ENCODE results near the gene KREMEN1.
"Not testable (repeated sequence)": the region's sequence is repeated elsewhere in the genome, so short reads cannot be mapped to it uniquely, and the experiment has no call there.

The KREMEN1 gene

DNA sequence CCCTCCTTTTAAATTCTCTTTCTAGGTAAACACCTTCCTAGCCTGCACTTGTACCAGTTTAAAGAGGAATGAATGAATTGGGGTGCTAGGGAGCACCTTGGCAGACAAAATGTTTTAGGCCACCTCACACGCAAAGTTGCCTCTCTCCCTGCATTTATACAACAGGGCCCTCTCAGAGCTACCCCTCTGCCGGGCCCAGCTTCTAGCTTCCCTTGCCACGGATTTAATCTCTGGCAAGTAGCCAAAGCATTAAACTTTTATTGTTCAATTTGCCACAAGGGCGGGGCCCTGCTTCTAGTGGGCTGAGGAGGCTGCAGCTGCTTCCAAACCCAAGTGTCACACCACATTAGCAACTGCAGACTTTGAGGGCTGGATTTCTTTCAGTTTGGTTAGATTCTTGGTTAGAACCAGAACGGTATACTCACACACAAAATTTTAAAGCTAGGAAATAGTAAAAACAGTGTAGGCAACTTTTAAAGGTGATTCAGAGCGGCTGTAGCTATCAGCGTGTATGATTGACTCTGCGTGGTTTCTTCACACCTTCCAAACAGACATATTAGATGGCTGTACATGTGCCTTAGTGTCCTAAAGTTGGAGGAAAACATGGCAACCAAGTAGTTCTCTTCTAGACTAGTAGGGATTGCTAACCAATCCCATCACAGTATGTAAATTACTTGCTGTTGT, 6.5 kb downstream of the KREMEN1 start:
- peak; percentile 21 for DNase-seq

DNA sequence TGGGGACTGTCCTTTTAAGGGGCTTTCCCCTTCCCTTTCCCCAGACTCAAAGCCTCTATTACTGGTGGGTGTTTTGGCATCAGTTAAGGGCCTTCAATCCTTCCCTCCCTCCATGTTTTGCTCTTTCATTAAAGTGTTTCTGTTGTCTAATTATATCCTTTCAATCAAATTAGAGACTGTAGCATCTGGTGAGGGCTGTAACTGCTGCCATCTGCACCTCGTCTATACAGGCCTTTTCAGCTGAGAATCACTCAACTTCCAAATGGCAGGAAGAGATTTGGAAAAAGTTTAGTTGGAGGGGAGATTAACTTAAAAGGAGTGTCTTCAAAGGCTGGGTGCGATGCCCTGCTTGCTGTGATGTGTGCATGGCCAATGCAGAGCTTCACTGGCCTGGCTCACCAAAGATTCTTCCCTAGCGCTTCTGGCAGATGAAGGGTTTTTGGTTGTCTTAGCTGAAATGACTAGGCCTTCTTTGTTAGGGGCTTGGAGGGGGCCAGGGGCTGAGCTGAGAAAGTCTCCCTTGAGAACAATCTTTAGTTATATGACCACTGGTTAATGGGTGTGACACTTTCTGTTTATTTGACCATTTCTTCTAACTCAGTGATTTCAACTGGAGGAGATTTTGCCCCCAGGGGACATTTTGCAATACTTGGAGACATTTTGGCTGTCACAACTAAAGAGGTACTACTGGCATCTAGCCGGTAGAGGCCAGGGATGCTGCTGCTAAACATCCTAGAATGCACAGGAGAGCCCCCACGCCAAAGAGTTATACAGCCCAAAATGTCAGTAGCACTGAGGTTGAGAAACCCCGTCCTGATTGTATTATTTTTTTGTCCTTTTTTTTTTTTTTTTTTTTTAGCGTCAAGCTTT, 7.5 kb downstream of the KREMEN1 start:
- no peak for DNase-seq

DNA sequence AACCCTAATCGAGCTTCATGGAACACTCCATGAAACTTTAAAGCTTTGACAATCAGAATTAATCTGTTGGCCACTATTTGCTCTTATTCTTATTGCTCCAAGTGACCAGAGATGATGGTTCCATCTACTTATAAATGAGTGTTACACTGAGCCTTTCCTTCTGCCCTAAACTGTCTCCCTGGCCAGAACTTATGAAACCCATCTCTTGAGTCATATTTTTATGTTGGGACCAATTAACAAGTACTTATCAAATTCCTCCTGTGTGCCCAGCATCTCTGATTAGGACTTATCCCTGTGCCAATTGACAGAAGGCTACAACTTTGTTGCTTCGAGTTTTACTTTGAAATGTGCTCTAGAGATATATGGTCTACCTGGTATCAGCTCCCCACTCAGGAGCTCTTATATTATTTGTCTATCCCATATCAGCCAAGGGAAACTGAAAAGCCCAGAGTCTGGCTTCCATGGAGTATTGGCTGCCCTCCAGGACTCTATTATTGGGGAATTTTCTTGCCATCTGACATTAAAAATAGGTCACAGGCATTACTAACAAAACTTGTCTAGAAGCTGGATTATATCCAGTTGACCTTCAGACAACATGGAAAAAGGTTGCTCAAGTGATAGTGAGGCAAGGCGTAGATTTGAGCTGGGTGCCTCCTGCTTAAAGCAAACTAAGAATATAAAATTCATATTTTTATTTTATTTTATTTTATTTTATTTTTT, 8.8 kb downstream of the KREMEN1 start:
- no peak for DNase-seq

DNA sequence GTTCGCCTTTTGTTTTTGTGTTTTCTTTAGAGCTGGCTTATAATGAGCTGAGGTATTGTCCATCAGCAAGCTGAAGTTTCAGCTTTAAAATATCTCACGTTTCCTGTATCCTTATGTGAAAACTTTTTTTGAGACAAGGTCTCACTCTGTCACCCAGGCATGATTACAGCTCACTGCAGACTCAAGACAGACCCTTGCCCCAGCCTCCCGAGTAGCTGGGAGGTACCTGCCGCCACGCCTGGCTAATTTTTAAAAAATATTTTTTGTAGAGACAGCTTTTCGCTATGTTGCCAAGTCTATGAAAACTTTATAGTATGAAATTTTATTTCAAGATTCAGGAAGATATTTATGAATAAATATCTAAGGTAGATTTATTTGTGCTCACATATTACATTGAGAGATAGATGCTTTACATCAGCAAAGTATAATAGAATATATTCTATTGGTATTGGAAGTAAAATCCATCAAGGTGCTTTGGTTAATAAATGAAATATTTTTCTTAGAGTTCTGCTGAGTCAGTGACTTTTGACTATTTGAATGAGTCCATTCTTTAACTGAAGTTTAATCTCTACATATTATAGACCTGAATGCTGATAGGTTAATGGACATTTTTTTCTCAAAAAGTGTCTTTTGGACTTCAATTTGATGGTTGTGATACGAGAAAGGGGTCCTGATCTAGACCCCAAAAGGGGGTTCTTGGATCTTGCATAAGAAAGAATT, 10.2 kb downstream of the KREMEN1 start:
- DNase-seq, result no peak

DNA sequence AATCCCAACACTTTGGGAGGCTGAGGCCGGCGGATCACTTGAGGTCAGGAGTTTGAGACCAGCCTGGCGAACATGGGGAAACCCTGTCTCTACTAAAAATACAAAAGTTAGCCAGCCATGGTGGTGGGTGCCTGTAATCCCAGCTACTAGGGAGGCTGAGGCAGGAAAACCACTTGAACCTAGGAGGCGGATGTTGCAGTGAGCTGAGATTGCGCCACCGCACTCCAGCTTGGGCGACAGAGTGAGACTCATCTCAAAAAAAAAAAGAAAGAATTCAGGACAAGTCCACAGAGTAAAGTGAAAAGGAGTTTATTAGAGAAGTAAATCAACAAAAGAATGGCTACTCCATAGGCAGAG, 10.7 kb downstream of the KREMEN1 start:
- not testable (repeated sequence) for DNase-seq

DNA sequence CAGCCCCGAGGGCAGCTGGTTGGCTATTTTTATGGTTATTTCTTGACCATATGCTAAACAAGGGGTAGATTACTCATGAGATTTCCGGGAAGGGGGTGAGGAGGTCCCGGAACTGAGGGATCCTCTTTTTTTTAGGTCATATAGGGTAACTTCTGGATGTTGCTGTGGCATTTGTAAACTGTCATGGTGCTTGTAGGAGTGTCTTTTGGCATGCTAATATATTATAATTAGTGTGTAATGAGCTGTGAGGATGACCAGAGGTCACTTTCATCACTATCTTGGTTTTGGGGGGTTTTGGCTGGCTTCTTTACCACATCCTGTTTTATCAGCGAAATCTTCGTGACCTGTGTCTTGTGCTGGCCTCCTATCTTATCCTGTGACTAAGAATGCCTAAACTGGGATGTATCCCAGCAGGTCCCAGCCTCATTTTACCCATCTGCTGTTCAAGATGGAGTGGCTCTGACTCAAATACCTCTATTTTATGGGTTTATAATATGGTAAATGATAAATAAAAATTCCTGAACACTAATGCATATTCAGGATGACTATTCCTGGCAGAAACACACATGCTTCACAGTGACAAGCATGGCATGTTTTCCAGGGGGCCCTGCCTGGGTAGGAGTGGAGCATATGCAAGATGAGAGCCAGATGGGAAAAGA, 11.2 kb downstream of the KREMEN1 start:
- DNase-seq, result no peak

DNA sequence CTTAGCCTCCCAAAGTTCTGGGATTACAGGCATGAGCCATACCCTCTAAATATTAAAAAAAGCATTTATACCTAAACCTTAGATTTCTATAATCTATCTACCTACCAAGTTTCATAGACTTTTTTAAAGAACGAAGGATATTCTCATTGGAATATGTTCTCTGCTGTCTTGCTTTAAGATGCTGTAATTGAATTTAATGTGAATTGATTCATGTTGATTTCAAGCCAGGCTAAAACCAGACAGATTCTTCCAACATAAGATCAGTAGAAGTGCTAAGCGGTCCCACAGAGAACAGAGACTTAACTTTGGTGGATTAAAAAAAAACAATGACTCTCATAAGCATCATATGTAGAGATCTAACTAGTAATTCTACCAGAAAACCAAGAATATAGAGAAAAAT, 14.2 kb downstream of the KREMEN1 start:
- DNase-seq, result no peak

DNA sequence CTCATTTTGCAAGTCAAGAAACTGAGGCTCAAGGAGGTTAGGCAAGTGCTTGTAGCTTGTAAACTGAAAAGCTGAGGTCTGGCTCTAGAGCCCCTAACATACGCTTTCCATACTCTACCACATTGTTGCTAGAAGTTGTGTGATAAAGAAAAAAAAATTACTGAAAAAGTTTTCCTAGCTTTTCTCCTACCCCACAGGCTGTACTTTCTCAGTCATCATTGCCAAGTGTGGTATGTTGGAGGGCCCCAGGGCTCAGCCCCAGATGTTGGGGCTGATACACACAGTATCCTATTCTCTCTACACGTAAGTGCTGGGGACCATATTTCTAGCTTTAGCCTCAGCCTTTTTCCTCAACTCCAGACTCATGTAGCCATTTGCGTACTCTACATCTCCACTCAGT, 16.0 kb downstream of the KREMEN1 start:
- no peak for DNase-seq

DNA sequence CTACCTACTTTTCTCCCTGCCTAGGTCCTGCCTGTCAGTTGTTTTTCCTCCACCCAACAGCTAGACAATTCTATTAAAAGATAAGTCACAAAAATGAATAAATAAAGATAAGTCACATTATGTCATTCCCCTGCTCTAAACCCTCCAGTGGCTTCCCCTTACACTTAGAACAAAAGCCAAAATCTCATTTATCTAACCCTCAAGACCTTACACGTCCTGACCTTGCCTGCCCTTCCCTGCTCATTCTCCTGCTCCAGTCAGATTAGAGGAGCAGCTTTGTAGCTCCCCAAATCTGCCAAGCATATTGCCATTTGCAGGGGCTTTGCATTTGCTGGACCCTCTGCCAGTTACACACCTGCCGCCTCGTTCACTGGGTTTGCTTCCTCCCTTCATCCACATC, 16.7 kb downstream of the KREMEN1 start:
- no peak for DNase-seq

DNA sequence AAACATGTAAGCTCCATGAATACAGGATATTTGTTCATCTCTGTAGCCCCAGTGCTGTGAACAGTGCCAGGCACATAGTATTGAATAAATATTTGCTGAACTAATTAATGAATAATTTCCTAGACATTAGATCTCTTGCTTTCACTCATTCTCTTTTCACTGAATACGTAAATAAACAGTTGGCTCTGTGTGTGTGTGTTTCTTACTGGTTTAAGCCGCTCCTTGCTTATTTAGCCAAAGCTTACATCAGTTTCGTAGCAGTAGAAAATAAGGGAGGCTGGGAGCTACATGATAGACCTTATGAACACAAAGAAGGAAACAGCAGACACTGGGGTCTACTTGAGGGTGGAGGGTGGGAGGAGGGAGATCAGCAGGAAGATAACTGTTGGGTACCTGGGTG, 17.2 kb downstream of the KREMEN1 start:
- DNase-seq, result no peak

DNA sequence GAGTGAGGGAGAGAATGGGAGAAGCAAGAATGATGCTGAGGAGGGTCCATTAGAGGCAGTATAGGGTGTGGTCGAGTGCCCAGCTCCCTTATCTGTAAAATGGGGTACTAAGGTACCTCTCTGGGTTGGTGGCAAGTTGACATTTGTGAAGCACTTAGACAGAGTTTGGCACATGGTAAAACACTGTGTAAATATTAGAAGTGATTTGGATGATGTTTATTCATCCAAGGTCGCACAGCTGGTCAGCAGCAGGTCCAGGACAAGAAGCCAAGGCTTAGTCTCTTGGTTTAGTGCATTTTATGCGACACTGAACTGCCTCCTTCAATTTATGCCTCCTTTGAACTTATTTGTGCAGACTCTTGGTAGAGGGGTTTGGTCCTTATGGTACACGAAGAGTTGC, 19.4 kb downstream of the KREMEN1 start:
- no peak for DNase-seq

DNA sequence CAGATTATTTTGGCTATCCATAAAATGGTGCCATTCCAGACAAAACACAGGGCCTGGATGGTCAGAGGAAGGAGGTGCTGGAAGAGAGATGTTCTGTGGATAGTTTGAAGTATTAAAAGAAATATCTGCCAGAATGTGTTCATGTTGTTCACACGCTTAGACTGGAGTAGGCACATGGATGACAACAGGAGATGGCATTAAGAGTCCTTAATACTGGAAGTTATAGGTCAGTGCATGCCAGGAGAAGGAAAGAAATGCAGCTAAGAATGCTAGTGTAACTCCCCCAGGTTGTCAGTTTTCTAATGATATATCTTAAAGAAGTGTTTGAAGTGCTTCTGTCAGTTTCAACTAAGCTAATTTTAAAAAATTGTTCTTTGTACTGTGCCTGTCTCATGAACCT, 20.2 kb downstream of the KREMEN1 start:
- no peak for DNase-seq

DNA sequence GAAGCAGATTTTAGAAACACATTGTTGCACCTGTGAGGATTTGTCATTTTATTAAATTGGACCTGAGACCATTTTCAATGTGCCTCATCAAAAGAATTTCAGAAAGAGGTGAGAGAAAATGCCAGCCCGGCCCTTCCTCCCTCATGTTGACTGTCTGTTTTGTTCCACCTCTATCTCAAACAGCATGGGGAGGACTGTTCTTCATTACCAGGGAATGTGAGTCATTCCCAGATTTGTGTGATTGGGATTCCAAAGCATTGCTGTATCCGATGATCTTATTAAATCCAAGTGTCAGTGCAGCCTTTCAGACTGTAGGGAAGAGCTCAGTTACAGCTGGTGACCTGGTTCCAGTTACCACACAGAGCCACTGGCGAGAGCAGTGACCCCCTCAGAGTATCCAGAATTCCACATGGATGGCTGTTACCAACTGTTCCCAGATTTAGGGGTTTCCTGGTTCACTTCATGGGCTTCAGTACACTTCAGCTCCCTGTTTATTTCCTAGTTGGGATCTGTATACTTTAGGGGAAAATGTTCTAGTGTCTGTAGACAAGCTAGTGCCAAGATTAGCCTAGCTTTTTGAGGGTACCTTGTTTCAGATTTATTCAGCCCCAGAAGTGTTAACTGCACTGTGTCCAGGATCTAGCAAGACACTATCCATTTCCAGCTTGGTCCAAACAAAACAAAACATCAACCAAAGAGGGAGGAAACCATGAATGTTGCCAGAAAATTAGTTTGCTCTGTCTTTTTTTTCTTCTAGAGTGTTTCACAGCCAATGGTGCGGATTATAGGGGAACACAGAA, 20.9 kb downstream of the KREMEN1 start:
- DNase-seq, result no peak

DNA sequence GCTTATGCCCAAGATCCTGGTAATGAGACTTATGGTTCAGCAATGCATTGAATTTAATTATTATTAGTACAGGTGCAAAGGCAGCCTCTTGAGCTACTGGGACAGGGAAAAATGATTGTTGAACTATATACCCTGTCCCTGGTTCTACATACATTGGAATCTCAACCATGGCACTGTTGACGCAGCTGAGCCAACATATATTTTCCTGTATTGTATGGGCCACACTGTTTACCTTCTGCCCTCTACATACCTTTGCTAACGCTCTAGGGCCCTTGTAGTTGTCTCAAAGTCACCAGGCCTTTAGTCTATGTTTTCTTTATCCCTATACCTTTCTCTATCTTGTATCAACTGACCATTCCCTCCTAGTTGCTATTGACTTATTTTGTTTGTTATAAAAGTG, 22.6 kb downstream of the KREMEN1 start:
- DNase-seq, result no peak

DNA sequence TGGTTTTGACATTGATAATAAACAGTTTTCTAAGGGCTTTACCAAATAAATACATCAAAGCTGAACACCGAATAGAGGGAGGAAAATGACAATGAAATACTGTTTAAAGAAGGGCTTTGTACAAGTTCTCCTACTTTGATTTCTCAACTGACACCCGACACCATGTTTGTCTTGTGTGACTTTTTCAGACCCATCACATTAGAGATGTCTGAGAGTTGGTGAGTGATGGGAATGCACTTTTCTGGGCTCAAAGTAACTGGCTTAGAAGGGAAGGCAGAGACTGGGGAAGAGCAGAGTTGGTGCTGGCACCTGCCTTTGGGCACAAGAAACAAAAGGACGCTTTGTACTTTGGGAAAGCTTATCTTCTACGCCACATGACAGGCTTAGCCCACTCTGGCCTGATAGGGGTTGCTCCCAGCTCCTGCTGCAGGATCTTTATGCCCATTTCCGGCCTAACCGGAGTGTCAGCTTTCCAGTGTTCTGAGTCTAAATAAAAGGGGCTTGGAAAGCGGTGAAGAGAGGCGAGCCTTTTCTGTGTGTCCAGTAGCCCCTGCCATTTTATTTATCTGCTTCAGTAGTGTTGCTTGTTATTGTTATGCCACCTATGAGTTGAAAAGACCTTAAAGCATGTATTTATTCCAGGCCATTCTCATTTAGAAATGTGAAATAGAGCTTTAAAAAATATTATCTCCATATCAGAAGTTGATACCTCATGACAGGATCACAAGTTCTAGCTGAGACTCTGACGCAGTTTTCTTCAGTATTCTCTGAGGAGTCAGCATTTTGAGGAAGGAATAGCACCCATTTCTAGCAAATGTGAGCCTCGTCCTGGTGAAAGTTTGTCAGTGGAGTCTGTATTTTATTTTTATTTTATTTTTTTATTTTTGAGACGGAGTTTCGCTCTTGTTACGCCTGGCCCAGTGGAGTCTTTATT, 24.2 kb downstream of the KREMEN1 start:
- no peak for DNase-seq

DNA sequence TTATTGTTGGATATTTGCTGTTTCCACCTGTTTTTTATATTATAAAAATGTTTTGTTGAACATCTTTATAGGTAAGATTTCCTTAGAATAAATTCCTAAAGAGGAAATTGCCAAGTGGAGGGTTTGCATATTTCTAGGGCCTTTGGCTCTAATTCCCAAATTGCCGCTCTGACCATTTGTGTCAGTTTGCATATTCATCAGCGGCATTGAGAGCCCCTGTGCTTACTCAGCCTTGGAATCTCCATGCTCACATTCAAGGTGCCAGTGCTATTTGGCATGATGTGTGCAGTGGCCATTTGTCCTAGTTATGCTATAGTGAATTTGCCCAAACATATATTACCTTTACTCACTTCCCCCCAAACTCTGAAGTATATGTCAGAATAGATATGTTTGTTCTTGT, 25.5 kb downstream of the KREMEN1 start:
- no peak for DNase-seq

DNA sequence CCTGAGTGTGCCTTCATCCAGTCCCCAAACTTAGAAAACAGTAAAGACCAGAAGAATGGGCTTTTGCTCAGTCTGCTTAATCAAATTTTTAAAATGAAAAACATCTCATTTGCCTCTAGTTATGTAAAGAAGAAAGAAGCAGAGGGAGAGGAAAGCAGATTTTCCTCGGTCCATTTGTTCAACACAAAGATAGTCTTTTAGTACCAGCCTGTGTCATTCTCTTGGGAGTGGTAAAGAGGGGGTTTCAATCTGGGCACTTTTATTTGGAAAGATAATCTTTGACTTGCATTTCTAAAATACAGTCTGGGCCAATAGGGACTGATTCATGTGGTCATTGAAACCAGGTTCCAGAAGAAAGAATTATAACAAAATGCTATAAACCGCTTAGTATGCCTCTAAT, 29.5 kb downstream of the KREMEN1 start:
- no peak for DNase-seq

DNA sequence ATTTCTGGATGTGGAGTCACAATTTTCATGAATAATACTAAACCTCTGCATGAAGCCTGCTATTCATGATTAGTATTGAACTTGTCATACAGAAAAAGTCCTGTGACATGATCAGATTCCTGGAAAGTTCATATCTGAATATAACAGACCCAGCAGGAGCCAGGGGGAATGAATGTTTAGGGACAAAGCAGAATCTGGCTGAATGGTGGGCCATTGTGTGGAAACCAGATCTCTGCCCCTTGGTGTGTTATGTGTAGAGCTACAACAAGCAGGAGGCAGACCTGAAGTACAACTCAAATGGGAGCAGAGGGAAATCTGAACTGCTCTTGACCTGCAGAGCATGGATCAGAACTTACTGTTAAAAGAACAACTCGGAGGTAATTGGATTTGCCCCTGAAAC, 30.3 kb downstream of the KREMEN1 start:
- no peak for DNase-seq

DNA sequence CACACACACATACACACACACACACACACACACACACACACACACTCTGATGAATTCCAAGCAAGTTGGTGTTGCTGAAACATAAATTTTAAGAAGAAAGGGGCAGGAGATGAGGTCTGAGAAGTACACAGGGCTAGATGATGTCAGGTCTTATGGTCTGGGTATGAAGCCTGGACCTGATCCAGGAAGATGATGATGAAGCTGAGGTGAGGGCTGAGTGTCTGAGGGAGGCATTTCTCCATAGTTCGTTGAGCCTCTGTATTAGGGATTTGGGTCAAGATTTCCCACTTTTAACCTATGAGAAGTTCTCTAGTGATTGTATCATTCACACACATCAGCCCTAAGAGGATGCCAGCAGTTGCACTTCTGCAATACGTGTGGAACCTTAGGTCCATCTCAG, 32.6 kb downstream of the KREMEN1 start:
- DNase-seq, result no peak

DNA sequence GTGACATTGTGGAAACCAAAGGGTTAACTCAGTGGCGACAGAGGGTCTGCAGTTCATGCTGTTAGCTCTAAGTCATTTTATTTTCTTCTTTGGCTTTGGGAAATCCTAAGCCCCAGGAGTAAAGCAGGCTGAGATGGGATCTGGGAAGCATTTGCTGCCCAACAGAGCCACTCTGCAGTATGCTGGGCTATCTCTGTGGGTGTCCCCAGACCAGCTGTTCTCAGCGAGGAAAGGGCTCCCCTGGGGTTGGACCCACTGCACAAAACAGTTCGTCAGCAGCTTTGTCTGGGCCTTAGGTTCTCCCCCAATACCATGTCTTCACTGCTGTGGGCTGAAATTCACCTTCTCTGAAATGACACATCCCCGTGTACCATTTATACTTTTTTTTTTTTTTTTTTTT, 34.0 kb downstream of the KREMEN1 start:
- no peak for DNase-seq

DNA sequence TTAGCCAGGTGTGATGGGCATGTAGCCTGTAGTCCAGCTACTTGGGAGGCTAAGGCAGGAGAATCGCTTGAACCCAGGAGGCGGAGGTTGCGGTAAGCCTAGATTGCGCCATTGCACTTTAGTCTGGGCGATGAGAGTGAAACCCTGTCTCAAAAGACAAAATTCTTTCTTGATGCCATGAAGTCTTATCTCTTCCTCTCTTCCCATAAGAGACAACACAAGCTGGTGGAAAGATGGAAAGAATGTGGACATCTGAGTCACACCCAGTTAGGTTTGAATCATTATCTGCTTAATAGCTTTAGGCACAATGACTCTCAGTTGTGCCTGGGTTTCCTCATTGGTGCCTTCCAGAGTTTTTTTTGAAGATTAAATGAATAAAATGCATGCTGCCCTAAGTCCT, 35.3 kb downstream of the KREMEN1 start:
- no peak for DNase-seq

All from CD4-positive, alpha-beta T cell treated with Interleukin-10 for 1 hour (primary cell).